Esophagus mucosa (tissue), 1 donor: Measurements from ENCODE around the gene ORM2. TPM values are rescaled to one million over a fixed set of nuclear protein-coding genes. Genes with fewer than 3 reads are reported as not detected.
A peak's percentile ranks its signal among the peaks of the same experiment; 100 is the strongest.

ENCODE experiments used
- ATAC-seq: fragments of 200-7000 bp; cut with Tn5 transposase; one replicate; pipeline ENCODE4 v1.9.1; 2020
- total RNA-seq: library from RNA; stranded (reverse); gene quantifications from one replicate; pipeline ENCODE4 v1.2.4, GENCODE V29; 2023
- donor health status: DM: yes; HTN: yes; CAD: no.

ORM2 gene
- total RNA-seq, 1 donor from 2014 or later = 0.36 TPM

DNA sequence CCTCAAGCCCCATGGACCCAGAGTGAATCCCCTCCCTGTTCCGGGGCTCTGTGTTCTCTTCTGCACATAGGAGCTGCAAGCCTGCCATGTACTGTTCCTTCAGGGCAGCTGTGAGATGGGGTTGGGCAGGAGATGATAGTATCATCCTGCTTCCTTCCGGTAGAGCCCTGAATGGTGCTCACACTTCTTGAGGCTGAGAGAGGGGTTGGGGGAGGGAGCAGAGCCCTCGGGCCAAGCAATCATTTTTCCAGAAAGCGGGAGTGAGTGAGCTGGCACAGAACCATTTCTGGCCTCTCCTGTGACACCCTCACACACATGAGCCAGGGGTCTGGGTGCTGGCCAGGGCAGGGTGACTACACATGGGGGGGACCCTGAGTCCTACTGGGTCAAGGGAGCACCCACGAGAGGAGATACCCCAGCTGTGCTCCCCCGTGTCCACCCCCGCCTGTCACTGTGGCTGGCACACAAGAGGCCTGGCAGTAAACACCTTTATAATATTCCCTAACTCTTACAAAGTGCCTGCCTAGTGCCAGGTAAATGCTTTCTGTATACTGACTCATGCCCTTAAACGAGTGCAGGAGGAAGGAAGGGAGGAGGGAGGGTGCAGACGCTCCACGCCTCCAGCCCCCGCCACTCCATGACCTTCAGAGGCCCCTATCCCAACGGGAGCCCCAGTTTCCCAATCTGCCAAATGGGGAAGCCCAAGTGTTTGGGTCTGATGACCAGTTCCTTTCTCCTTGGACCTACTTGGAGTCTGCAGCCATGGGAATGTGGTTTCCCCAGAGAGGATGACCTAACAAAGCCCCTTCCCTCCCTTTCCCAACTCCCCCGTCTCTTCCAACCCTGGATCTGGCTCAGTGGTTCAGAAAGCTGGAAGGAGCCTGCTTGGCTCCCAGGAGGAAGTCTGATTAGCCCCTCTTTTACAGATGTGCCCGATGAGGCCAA, 42.6 kb downstream of the ORM2 start:
- peak; percentile 26 for ATAC-seq

DNA sequence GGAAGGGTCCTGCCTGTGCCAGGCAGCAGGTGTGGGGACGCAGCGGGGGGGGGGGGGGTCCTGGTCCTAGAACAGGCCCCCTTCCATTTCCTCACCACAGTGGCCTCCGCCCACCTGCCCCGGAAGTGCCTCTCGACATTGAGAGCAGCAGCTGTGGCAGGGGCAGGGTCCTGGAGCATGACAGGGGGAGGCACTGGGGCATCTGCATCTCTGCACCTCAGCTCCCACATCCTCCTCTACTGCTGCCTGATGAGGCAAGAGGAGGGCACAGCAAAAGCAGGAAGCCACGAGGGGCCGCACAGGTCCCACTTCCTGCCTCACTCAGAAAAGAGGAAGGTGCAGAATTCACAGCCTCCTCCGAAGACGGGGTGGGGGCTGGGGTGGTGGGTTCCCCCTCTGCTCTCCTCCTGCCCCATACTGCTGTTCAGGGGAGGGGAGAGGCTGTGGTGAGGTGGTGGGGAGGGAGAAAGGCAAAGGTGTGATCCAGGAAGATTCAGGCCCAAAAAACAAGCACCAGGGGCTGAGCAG, 43.3 kb downstream of the ORM2 start:
- ATAC-seq = peak; percentile 80

DNA sequence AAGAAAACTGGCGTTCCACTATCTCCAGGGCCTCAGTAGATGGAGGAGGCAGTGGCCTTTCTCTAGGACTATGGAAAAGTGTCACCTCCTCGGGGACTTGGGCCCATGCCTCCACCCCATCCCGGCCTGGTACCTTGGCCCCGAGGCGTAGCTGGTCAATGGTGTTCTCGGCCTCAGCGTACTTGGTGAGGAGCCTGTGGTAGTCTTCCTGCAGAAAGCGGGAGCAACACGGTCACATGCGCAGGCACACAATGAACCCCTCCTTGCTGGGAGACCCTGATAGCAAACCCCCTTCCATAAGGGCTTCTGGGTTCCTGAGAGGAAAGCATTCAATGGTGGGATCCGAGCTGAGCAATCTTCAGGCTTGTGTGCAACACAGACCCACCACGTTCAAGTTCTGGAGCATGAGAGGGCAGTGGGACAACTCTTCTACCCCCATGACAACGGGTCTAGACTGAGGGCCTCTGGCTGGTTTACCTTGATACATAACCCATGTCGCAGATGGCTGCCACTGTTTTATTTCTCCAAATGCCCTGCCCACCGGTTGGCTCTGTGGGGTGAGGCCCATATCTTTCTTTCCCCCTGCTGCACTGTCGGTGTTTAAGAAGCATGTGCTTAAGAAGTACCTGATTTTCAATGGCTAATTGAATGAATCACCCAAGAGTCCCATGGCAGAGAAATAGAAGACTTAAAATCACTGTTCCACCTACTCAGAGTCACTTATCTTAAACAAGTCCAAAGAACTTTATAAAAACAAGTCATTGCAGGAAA, 44.5 kb downstream of the ORM2 start:
- no peak for ATAC-seq

DNA sequence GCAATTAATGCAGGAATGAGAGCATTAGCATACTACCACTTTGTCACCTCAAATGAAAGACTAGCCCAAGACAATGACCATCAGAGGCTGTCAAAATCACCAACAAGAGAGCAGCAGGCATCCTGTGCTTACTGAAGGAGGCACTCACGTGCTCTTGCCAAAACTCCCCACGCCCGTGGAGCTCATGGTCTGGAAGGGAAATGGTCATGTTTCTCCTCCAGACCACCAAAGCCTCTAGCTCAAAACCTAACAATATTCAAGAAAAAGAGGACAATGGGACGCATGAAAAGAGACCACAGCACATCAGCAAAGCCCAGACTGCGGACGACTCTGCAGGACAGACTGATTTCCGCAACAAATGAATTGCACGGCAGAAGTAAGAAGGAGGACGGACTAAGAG, 45.3 kb downstream of the ORM2 start:
- ATAC-seq = no peak

- no peak for ATAC-seq
These were observed 45.9 kb downstream of the ORM2 start for GRCh38 chr9:114375386-114376175.

DNA sequence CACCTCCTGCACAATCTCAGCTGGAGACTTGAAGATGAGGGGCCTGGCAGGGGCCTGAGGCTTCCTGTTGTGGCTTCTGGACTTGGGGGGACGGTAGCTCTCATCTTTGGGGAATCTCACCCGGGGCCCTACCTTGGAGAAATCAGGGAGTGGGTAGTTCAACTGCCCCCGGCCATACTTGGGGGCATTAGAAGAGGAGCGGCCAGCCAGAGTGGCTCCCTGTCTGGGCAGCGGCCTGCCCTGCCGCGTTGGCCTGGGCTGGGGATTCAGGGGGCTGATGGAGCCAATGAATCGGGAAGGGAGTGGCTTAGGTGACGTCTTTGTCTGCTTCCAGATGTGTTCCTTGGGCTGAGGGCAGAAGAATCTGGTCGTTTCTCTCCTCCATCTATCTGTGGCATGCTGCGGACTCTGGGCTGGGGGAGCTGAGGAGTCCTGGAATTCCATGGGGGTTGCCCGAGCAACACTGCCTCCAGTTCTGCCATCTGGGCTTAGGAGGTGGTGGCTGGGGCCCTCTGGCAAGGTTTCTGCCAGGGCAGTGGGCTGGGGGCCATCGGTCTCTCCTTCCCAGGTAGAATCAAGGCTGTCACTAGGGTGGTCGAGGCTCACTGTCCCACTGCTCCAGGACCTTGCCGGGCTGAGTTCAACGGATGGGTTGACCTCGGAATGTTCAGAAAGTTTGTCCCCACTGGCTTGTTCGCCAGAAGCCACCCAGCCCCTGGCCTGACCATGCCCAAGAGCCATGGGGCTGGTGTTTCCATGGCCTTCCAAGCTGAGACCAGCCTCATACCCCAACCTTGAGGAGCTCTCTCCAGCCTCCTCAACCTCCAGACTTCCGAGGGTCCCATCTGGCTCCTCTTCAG, 47.1 kb downstream of the ORM2 start:
- ATAC-seq = no peak

- no peak for ATAC-seq
These were observed 48.3 kb downstream of the ORM2 start for GRCh38 chr9:114378016-114378415.

DNA sequence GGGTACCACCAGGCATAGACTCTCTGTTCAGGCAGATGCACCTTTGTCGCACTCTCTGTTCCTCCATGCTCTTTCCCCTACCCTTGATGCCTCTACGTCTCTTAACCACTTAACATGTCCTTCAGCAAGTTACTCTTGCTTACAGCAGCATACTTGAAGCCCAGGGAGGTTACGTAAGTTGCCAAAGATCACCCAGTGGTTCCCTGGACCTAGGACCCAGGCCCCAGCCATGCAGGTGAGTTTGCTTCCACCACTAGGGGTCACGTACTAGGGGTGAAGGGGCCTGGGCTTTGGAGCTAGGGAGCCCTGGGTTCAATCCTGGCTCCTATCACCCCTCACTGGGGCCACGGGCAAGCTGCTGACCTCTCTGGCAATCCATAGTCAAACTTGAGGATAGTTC, 49.2 kb downstream of the ORM2 start:
- no peak for ATAC-seq

Other genes with a start within 250 kb of the ORM2 start
- gene KIF12, start 230.6 kb upstream of the ORM2 start, total RNA-seq = 0.56 TPM
- gene COL27A1, start 174.3 kb upstream of the ORM2 start, total RNA-seq = 13.6 TPM
- gene ORM1, start 6.8 kb upstream of the ORM2 start, total RNA-seq = 1.6 TPM
- gene AKNA, start 58.1 kb downstream of the ORM2 start, total RNA-seq = 5.7 TPM
- 3.4 TPM for gene WHRN, start 175.6 kb downstream of the ORM2 start, total RNA-seq